HG03520 (cell line): Measurements from ENCODE around the gene IFT74.

ENCODE experiments used
- ATAC-seq: cut with Tn5 transposase; IDR thresholded peaks from one replicate; pipeline ENCODE4 v1.9.1; 2021; ENCODE audit warnings: mild to moderate bottlenecking, moderate library complexity; ENCODE audit not compliant: unreplicated experiment

The IFT74 gene

DNA sequence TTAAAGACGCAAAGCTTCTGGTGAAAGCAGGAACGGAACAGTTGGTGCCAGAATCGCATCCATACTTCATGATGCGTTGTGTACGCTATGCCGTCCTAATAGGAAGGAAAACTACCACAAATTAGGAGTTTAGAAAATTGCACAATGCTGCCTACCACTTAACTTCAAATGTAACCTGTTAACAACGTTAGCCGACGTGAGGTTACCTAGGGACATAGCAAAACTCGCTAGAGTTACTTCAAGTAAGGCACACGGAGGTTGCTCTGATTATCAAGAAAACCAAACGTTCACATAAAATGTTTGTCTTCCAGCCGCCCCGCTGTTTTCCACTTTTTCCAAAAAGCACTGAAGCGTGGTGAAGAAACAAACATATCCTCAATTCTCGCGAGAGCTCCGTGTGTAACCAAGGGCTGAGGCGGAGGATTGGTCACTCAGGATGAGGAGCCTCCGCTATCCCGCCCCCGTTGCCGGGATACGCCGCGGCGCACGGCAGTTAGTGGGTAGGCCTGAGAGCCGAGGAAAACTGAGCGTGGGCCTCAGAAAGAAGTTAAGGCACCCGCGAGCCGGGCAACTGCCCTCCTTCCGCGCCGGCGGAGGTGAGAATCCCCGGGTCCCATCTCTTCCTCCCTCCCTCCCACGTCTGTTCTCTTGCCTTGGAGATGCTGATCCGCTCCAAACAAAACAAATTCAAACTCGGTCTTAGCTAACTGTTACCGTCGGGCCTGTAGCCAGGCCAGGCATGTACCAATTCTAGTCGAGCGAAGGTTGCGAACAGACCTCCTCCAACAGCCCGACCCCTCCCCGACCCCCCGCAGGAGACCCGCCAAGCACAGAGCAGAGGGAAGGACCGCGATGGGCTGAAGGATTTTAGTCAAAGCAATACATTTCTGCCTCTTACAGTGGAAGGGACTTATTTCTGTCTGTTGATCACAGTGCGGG lies at the start of gene IFT74:
Gene IFT74, plus strand, starts transcription at position 492 of the 939 bp plus-strand sequence. CDS start 5,556 bp downstream, outside the sequence.
- peak; percentile 100 for ATAC-seq

DNA sequence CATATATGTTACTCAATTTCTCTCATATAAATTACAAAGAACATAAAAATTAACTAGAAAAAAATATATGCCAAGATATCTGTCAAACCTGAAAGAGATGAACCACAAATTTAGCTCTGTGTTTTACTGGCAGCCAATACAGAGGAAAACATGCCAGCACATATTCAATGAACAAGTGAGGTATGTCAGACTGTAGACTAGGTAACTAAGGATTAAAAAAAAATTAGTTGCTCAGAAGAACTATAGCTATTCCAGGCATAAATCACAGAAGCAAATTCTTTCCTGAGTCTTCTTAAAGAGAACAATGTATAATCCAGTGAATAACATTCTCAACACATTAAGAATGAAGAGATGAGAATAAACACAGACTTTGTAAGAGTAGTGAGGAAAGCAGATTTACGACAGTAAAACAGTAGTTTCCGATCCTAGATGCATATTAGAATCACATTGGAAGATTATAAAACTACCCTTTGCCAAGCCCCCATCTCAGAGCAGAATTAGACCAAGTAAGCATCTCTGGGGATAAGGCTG lies 43.0 kb upstream of the IFT74 start:
- no peak for ATAC-seq

DNA sequence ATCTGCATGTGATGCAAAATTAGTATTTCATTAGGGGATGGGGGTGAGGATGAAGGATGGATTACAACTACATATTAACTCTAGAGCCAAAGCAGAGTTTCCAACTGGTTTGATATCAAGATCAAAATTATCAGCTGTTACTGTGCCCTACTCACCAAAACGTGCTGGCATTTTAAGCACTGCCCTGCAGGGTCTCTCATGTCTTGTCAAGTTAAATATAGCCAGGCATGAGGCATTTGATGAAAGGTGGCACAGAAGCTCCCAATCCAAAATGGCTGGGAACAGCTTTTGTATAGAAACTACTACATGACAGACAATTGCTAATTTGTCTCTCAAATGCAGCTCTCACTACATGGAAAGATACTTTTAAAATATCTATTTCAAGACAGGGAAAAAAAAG lies 36.5 kb upstream of the IFT74 start:
- no peak for ATAC-seq

DNA sequence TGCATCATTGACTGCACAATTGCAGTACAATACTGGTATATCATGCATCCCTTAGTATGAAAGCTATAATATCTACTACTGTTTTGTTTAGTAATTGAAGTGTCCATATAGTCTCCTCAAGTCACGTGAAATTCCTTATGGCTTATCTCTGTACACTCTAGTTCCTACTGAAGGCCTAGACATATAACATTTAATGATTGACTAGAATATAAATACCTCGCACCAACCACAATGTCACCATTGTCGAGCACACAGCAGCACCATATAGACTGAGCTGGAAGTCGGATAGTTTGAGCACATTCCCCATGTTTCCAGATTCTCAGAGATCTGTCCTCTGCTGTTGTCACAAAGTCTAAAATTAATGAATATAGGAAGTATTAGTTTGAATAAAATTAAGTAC lies 30.6 kb upstream of the IFT74 start:
- no peak for ATAC-seq

DNA sequence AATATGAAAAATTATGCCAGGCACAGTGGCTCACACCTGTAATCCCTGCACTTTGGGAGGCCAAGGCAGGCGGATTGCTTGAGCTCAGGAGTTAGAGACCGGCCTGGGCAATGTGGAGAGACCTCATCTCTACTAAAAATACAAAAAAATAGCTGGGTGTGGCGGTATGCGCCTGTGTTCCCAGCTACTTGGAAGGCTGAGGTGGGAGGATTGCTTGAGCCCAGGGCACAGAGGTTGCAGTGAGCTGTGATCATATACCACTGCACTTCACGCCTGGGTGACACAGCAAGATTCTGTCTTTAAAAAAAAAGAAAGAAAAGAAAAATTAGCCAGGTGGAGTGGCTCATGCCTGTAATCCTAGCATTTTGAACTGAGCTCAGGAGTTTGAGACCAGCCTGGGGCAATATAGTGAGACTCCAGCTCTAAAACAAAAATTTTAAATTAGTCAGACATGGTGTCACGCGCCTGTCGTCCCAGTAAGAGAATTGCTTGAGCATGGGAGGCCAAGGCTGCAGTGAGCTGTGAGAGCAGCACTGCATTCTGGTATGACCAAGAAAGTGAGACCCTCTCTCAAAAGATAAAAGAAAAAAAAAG lies 27.2 kb upstream of the IFT74 start:
- no peak for ATAC-seq

DNA sequence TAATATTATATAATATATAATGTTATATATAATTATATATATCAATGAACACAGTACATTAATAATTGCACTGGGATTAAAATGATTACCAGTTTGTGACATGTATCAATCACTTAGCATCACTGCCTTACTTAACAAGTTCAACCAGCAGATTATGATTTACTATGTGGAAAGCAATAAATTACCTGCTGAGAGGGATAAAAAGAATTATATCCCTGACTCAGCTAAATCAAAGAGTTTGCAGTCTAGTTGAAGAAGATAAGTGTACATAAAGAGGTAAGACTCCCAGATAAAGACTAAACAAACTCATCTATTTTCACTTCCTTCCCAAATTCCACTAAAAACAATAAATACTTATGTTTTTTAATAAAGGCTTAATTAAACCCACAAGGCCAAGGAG lies 20.4 kb upstream of the IFT74 start:
- ATAC-seq, result no peak

DNA sequence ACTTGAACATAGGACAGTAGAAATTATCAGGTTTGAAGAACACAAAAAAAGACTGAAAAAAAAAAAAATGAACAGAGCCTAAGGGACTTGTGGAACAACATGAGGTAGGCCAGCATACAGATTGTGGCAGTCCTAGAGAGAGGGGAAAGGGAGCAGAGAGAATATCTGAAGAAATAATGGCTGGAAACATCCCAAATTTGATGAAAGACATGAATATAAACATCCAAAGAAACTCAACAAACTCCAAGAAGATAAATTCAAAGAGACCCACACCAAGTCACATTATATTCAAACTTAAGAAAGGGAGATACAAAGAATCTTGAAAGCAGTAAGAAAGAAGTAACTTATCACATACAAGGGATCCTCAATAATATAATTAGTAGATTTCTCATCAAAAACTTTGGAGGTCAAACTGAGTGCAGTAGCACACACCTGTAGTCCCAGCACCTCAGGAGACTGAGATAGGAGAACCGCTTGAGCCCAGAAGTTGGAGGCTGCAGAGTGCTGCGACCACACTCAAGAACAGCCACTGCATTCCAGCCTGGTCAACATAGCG lies 18.3 kb upstream of the IFT74 start:
- no peak for ATAC-seq

DNA sequence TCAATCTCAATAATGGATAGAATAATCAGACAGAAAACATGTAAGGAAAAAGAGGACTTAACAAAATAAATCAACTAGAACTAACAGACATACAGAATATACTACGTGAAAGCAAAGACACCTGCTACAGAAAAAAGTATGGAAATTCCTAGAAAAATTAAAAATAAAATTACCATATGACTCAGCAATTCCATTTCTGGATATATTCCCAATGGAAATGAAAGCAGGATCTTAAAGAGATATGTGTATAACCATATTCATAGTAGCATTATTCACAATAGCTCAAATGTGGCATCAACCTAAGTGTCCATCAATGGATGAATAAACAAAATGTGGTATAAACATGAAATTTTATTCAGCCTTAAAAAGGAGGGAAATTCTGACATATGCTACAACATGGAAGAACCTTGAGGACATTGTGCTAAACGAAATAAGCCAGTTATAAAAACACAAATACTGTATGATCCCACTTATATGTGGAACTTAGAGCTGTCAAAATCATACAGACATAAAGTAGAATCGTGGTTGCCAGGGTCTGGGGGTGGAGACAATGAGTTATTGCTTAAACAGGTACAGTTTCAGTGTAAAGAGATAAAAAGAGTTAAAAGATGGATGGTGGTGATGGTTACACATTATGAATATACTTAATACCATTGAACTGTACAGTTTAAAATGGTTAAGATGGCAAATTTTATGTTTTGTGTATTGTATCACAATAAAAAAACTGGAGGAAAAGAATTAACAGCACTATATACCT lies 16.1 kb upstream of the IFT74 start:
- no peak for ATAC-seq

DNA sequence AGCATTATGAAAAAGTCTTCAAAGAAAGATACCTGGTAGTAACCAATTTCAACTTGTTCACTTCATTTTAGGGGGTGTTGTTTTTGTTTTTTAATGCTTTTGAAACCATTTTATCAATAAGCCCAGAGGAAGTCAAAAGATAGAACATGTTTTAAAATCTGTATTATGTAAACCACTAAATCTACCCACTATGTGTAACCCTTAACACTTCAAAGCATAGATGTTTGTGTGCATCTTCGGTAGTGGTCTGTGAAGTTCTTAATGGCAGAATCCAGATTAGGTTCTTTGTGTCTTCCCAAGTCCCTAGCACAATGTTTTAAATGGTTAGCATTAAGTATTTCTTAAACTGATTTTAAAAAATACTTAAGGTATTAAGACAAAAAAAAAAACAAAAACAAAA lies 15.4 kb upstream of the IFT74 start:
- no peak for ATAC-seq

DNA sequence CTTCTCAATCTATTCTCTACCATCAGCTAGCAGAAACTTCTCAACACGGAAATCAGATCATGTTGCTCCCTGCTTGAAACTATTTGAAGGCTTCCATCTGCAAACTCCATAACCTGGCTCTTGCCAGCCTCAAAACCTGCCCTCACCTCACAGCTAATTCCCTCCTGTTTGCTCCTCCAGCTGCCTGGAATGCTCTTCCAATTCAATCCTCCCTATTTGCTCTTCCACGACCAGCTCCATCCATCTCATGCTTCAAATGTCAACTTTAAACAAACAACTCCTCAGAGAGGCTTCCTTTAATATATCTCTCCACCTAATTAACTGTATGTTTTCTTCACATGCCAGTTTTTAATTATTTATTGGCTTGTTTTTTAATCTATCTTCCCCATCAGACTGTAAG lies 10.6 kb upstream of the IFT74 start:
- ATAC-seq, result no peak

DNA sequence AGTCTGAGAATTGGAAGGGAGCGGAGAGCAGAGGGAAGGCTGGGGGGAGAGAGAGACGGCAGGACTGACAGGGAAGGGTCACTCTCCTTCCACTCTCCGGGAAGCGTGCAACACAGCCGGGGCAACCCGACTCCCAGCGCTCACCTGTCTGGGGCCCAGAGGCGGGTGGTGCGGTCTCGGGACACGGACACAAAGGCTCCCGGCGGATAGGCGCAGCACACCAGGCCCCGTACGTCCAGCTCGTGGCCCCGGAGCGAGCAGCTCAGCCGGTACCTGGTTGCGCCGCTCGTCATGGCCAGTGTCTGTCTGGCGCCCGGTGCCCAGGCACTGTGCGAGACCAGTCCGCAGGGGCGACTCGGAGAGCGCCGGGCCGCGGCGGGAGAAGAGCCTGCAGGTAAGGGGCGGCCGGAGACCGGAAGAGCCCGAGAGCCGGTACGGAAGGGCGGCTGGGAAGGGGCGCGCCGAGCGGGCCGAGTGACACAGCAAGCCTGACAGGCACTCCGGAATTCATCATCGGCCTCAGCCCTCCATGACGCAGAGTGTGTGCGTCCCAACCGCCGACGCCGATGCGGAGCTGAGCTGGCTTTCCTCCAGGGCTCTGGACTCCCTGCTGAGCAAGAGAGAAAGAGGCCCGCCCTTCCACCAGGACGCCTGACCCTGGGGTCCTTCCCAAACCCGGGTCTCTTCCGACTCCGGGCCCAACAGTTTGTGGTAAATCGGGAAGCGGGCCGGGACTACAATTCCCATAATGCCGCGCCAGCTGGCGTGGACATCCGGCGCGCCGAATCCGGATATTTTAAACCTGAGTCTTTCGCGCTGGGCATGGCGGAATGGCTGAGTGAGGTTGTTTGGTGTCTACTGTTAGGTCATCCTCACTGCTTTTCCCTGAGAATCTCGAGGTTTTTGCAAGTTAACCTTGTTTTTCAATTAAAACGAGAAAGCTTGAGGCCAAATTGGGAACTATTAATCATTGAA lies 9.2 kb upstream of the IFT74 start, which contains the start of gene PLAA:
Gene PLAA, minus strand, starts transcription at position 490 of the 975 bp plus-strand sequence. Its CDS starts 197 bp downstream, at position 293.
- peak; percentile 98 for ATAC-seq

DNA sequence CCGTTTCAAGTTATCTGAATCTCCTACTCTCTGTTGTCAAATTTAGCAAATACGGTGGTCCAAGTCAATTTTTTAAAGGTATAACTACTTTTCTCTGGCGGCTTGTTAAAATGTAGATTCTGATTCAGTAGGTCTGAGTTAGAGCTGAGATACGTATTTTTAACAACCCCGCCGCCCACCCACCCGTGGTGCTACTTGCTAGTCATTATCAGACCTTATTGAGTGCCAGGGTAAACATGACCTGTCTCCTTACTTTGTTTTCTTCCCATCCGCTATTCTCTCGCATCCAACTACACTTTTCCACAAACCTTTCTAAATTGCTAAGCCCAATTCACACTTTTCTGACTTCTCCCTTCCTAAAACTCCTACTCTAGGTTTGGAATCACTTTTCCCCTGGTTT lies 8.5 kb upstream of the IFT74 start:
- no peak for ATAC-seq

DNA sequence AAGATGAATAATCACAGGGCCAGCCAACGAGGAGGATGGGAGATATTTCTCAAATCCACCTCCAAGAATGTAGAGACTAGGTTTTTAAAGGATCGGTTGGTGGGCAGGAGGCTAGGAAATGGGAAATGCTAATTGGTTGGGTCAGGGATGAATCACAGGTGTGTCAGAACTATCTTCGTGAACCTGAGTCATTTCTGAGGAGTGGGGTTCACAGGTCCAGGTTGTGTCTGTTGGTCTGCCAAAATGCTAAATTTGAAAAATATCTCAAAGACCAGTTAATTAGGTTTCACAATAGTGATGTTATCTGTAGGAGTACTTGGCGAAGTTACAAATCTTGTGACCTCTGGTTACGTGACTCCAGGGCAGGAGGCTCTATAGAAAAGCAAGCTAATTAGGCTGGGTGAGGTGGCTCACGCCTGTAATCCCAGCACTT lies 6.6 kb upstream of the IFT74 start:
- ATAC-seq, result no peak

DNA sequence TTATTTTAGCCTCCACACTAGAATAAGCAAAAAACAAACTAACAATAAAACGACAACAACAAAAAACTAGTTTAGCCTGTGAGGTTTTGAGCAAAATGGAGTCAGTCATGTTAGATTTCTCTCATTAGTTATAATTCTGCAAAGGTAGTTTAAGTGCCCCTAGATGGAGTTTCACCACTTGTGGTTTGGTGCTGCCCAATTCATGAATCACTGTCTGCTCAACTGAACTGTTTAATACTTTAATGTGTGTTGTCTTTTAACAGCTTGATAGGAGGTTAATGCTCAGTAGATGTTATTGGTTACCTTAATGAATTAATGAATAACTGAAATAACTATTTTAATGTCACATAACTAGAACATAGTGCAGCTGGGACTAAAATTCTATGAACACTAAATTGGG lies 5.7 kb upstream of the IFT74 start:
- no peak for ATAC-seq

DNA sequence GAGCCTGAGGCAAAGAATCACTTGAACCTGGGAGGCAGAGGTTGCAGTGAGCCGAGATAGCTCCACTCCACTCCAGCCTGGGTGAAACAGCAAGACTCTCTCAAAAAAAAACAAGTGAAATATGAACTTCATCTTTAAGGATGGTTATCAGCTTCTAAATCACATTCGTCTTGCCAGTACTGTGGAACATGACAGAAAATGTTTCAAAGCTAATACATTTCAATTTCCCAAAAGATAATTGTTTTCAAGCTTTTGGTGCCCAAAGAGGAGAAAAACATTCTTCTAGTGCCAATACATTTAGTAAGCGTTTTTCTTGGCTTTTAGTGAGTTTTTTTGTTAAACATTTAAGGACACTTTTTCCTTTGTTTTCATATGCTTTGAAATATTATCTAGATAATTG lies 4.4 kb upstream of the IFT74 start:
- ATAC-seq, result no peak

DNA sequence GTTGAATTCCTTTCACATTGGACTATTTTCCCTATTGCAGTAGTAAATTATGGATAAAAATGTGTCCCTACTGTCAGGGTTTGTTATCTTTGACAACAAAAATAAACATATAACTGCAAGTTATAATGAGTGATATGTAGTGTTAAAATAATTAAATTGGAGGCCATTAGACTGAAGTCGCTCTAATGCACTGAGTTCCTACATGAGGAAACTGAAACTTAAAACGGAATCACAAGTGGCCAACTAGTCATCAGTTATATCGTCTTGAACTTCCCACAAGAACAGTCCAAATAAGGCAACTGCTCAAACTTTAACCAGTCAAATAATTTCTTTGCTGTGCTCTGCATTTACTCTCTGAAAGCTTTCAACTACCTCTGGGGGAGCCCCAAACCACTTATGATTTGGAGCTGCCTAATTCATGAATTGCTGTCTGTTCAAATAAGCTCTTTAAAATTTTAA lies 2.1 kb upstream of the IFT74 start:
- no peak for ATAC-seq

DNA sequence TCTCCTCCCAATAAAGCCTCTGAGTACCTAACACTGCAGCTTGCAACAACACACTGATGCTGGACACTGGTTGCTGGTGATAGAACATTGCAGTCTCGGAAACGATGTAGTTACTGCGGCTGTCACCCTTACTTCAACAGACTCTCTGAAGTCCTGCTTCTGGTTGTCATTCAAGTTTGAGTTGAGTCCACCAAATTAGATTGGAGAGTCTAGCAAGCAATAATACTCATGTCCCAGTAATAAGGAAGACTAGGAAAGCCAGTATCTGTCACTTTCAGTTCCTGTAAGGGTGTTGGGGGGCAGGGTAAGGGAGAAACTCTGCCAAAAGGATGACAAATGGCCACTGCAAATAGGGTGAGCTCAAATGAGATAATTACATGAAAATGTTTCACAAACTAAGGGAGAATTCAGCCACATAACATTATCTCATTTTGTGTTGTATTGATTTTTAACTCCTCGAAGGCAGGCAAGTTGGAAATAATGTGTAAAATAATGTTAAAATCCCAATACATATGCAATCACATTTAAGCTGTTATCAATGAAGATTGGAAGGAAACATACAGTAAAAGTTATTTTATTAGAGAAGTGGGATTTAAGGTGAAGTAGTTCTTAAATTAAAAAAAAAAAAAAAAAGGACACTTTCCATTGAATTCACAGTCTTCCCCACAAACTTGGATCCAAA lies 849 bp upstream of the IFT74 start:
- ATAC-seq, result no peak

DNA sequence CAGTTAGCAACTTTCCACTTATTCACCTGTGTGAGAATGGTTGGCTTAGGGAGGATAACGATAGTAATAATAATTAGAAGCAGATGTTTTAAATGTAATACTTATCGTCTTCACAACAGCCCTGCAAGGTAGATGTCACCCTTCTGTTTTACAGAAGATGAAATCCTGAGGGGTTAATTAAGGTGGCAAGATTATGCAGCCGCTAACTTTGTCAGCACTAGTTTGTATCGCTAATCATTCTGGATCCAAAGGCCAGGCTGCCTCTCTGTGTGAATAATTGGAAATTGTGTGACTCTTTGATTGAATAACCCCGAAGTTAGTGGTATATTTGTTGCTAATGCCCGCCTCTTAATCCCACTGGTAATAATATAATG lies 635 bp downstream of the IFT74 start:
- no peak for ATAC-seq

DNA sequence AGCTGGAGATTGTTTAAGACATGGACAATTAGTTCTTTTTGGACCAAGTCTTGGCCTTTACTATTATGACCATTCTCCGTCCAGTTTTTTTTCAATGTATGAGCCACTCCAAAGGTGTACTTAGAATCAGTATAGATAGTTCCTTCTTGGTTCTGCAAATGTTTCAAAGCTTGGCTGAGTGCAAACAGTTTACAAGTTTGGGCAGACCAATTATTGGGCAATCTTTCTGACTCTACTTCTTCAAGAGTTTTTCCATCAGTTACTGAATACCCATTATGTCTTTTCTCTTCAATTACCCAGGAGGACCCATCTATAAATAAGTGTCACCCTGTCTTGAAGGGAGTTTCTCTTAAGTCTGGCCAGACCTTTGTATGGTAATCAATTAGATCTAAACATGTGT lies 15.5 kb downstream of the IFT74 start:
- no peak for ATAC-seq
